ENCODE data around the gene GPR61.

DNA sequence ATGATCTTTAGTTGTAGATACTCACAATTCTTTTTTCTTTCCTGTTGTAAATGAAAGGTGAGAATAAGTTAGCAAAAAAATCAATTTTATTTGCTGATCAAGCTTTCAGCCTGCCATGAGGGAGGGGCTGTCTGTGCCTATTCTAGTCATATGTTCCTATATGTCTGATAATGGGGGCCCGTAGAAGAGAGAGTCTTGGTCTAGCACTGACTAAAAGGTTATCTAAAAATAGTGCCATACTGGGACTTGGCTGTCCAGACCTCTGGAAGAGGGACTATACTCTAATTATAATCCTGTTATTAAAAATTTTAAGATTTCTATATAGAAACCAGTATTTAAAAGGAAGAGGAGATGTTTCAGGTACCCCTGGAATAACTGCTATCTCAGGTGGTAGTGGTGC, 27.3 kb downstream of the GPR61 start:
- TF ChIP-seq CTCF (IDR thresholded peaks at IDR 0.05; ENCODE audit: low read length) (no peak), EZH2 (IDR thresholded peaks at IDR 0.05; ENCODE audit: borderline replicate concordance, low read length) (no peak)
